ENCODE measurements around the gene ZNF134.

The ZNF134 gene

GRCh38 chr19:57615346-57615745, 1.3 kb downstream of the ZNF134 start:
- H3K4me3 Mint-ChIP-seq, result peak overlapping the region; percentile 90
- no peaks in the 10 kb centered on the region for H3K27me3 Mint-ChIP-seq
- H3K27ac Mint-ChIP-seq, result peak overlapping the region; percentile 92
- H3K36me3 Mint-ChIP-seq, result peaks cover 73% of the 10 kb centered on the region
- ATAC-seq, result no peak
- H3K9me3 Mint-ChIP-seq, result peaks cover 55% of the 10 kb centered on the region
- H3K4me1 Mint-ChIP-seq, result peaks cover 48% of the 10 kb centered on the region

- H3K27ac Mint-ChIP-seq, result no peak overlapping the region
- H3K9me3 Mint-ChIP-seq, result peaks cover 45% of the 10 kb centered on the region
- no peaks in the 10 kb centered on the region for H3K27me3 Mint-ChIP-seq
Observed at GRCh38 chr19:57620673-57621348, 6.8 kb downstream of the ZNF134 start.

GRCh38 chr19:57623091-57623490, 9.0 kb downstream of the ZNF134 start:
- peaks cover 32% of the 10 kb centered on the region for H3K9me3 Mint-ChIP-seq
- no peak overlapping the region for H3K4me3 Mint-ChIP-seq
- peaks cover 8% of the 10 kb centered on the region for H3K4me1 Mint-ChIP-seq
- H3K36me3 Mint-ChIP-seq, result peaks cover 68% of the 10 kb centered on the region
- H3K27me3 Mint-ChIP-seq, result no peaks in the 10 kb centered on the region
- no peak overlapping the region for H3K27ac Mint-ChIP-seq
- ATAC-seq, result no peak

More at GRCh38 chr19:57620673-57621348, 6.8 kb downstream of the ZNF134 start:
- no peak for ATAC-seq
- Mint-ChIP-seq H3K4me3 (no peak overlapping the region), H3K4me1 (peaks cover 24% of the 10 kb centered on the region), H3K36me3 (peaks cover 90% of the 10 kb centered on the region)

- H3K4me3 Mint-ChIP-seq, result peak within 1 kb of the TSS; percentile 91
- H3K36me3 Mint-ChIP-seq, result peaks cover 48% of the 10 kb centered on the region
- peak; percentile 99 for ATAC-seq
- H3K27me3 Mint-ChIP-seq, result no peaks in the 10 kb centered on the region
- H3K9me3 Mint-ChIP-seq, result peaks cover 16% of the 10 kb centered on the region
- H3K4me1 Mint-ChIP-seq, result peaks cover 32% of the 10 kb centered on the region
- H3K27ac Mint-ChIP-seq, result peak within 1 kb of the TSS; percentile 86
Observed at GRCh38 chr19:57632987-57633831, 19.2 kb downstream of the ZNF134 start, which contains the start of gene ZNF211. ZNF211 (plus strand) TSS chr19:57633168; CDS start chr19:57633347, 179 bp downstream.

GRCh38 chr19:57633832-57634131, 19.7 kb downstream of the ZNF134 start:
- peaks cover 20% of the 10 kb centered on the region for H3K9me3 Mint-ChIP-seq
- ATAC-seq, result no peak
- H3K27ac Mint-ChIP-seq, result peak overlapping the region; percentile 86
- peak overlapping the region; percentile 91 for H3K4me3 Mint-ChIP-seq
- peaks cover 53% of the 10 kb centered on the region for H3K36me3 Mint-ChIP-seq
- H3K27me3 Mint-ChIP-seq, result no peaks in the 10 kb centered on the region
- H3K4me1 Mint-ChIP-seq, result peaks cover 32% of the 10 kb centered on the region

- Mint-ChIP-seq H3K4me1 (peaks cover 30% of the 10 kb centered on the region), H3K4me3 (no peak overlapping the region), H3K9me3 (peaks cover 25% of the 10 kb centered on the region), H3K27me3 (no peaks in the 10 kb centered on the region), H3K27ac (no peak overlapping the region), H3K36me3 (peaks cover 83% of the 10 kb centered on the region)
- no peak for ATAC-seq
Observed at GRCh38 chr19:57637379-57637778, 23.3 kb downstream of the ZNF134 start.

GRCh38 chr19:57641715-57642234, 27.7 kb downstream of the ZNF134 start:
- no peak for ATAC-seq
- H3K27me3 Mint-ChIP-seq, result no peaks in the 10 kb centered on the region
- peaks cover 26% of the 10 kb centered on the region for H3K9me3 Mint-ChIP-seq
- no peak overlapping the region for H3K27ac Mint-ChIP-seq
- H3K36me3 Mint-ChIP-seq, result peaks cover 78% of the 10 kb centered on the region
- H3K4me1 Mint-ChIP-seq, result no peaks in the 10 kb centered on the region
- H3K4me3 Mint-ChIP-seq, result no peak overlapping the region

- Mint-ChIP-seq H3K9me3 (peaks cover 22% of the 10 kb centered on the region), H3K27ac (no peak overlapping the region), H3K4me1 (no peaks in the 10 kb centered on the region), H3K4me3 (no peak overlapping the region), H3K27me3 (no peaks in the 10 kb centered on the region), H3K36me3 (peaks cover 71% of the 10 kb centered on the region)
- no peak for ATAC-seq
Observed at GRCh38 chr19:57642396-57643046, 28.5 kb downstream of the ZNF134 start.

- H3K4me1 Mint-ChIP-seq, result no peaks in the 10 kb centered on the region
- H3K9me3 Mint-ChIP-seq, result peaks cover 16% of the 10 kb centered on the region
- no peak for ATAC-seq
- H3K36me3 Mint-ChIP-seq, result peaks cover 59% of the 10 kb centered on the region
- H3K27me3 Mint-ChIP-seq, result no peaks in the 10 kb centered on the region
- H3K27ac Mint-ChIP-seq, result no peak overlapping the region
- no peak overlapping the region for H3K4me3 Mint-ChIP-seq
Observed at GRCh38 chr19:57643734-57644133, 29.7 kb downstream of the ZNF134 start.

- no peak for ATAC-seq
- Mint-ChIP-seq H3K36me3 (peaks cover 18% of the 10 kb centered on the region), H3K27ac (no peak overlapping the region), H3K4me3 (no peak overlapping the region), H3K4me1 (peaks cover 5% of the 10 kb centered on the region), H3K27me3 (peaks cover 23% of the 10 kb centered on the region), H3K9me3 (peaks cover 10% of the 10 kb centered on the region)
Observed at GRCh38 chr19:57648331-57649003, 34.4 kb downstream of the ZNF134 start.

GRCh38 chr19:57651654-57651996, 37.6 kb downstream of the ZNF134 start:
- Mint-ChIP-seq H3K36me3 (peaks cover 22% of the 10 kb centered on the region), H3K4me3 (no peak overlapping the region), H3K4me1 (peaks cover 5% of the 10 kb centered on the region), H3K9me3 (peaks cover 26% of the 10 kb centered on the region), H3K27ac (no peak overlapping the region), H3K27me3 (peaks cover 54% of the 10 kb centered on the region)
- ATAC-seq, result no peak

GRCh38 chr19:57653689-57654088, 39.6 kb downstream of the ZNF134 start:
- Mint-ChIP-seq H3K9me3 (peaks cover 26% of the 10 kb centered on the region), H3K36me3 (peaks cover 22% of the 10 kb centered on the region), H3K4me3 (no peak overlapping the region), H3K4me1 (peaks cover 5% of the 10 kb centered on the region), H3K27me3 (peaks cover 56% of the 10 kb centered on the region), H3K27ac (no peak overlapping the region)
- ATAC-seq, result no peak

- Mint-ChIP-seq H3K4me3 (no peak overlapping the region), H3K36me3 (peaks cover 22% of the 10 kb centered on the region), H3K27ac (no peak overlapping the region), H3K9me3 (peaks cover 26% of the 10 kb centered on the region), H3K27me3 (peaks cover 70% of the 10 kb centered on the region), H3K4me1 (peaks cover 5% of the 10 kb centered on the region)
- no peak for ATAC-seq
Observed at GRCh38 chr19:57655443-57655842, 41.4 kb downstream of the ZNF134 start.

GRCh38 chr19:57656346-57656745, 42.3 kb downstream of the ZNF134 start:
- ATAC-seq, result no peak
- Mint-ChIP-seq H3K4me1 (peaks cover 4% of the 10 kb centered on the region), H3K27me3 (peaks cover 76% of the 10 kb centered on the region), H3K36me3 (peaks cover 22% of the 10 kb centered on the region), H3K4me3 (no peak overlapping the region), H3K27ac (no peak overlapping the region), H3K9me3 (peaks cover 26% of the 10 kb centered on the region)

Measured in stimulated activated memory B cell treated with anti-CD40 and anti-IgM and Interleukin-4, amounts not matched to agents 10 μg/mL and 1 μg/mL and 100 μg/mL, for 72 hours (primary cell).